ENCODE measurements around the gene AATK.

The AATK gene

GRCh38 chr17:81114351-81115093, 51.5 kb downstream of the AATK start:
- TF ChIP-seq ZFX (IDR thresholded peaks at IDR 0.05), result no peak
- no peak for TF ChIP-seq CTCF (conservative IDR thresholded peaks at IDR 0.05)
- no peak overlapping the region for H3K27ac ChIP-seq

- TF ChIP-seq ZFX (IDR thresholded peaks at IDR 0.05), result no peak
- no peak for TF ChIP-seq CTCF (conservative IDR thresholded peaks at IDR 0.05)
- no peak overlapping the region for H3K27ac ChIP-seq
Observed at GRCh38 chr17:81113158-81113724, 52.8 kb downstream of the AATK start.

GRCh38 chr17:81112450-81112849, 53.6 kb downstream of the AATK start:
- H3K27ac ChIP-seq, result no peak overlapping the region
- TF ChIP-seq CTCF (conservative IDR thresholded peaks at IDR 0.05), result no peak
- no peak for TF ChIP-seq ZFX (IDR thresholded peaks at IDR 0.05)

- H3K27ac ChIP-seq, result no peak overlapping the region
- no peak for TF ChIP-seq ZFX (IDR thresholded peaks at IDR 0.05)
- TF ChIP-seq CTCF (conservative IDR thresholded peaks at IDR 0.05), result no peak
Observed at GRCh38 chr17:81111066-81111465, 55.0 kb downstream of the AATK start.

- H3K27ac ChIP-seq, result no peak overlapping the region
- TF ChIP-seq ZFX (IDR thresholded peaks at IDR 0.05), result no peak
- no peak for TF ChIP-seq CTCF (conservative IDR thresholded peaks at IDR 0.05)
Observed at GRCh38 chr17:81110488-81111040, 55.5 kb downstream of the AATK start.

GRCh38 chr17:81109957-81110356, 56.1 kb downstream of the AATK start:
- TF ChIP-seq CTCF (conservative IDR thresholded peaks at IDR 0.05) (no peak), ZFX (IDR thresholded peaks at IDR 0.05) (no peak)
- H3K27ac ChIP-seq, result no peak overlapping the region

- no peak overlapping the region for H3K27ac ChIP-seq
- TF ChIP-seq CTCF (conservative IDR thresholded peaks at IDR 0.05) (no peak), ZFX (IDR thresholded peaks at IDR 0.05) (no peak)
Observed at GRCh38 chr17:81108220-81108619, 57.8 kb downstream of the AATK start.

Data from C4-2B (cell line).